Kidney tubule cell (primary cell): ENCODE data around the gene TIMM22.

Source experiments
- DNase-seq: peaks from one replicate; pipeline ENCODE4 v3.0.0-alpha.2; 2018; ENCODE audit warnings: low spot score

Gene TIMM22

DNA sequence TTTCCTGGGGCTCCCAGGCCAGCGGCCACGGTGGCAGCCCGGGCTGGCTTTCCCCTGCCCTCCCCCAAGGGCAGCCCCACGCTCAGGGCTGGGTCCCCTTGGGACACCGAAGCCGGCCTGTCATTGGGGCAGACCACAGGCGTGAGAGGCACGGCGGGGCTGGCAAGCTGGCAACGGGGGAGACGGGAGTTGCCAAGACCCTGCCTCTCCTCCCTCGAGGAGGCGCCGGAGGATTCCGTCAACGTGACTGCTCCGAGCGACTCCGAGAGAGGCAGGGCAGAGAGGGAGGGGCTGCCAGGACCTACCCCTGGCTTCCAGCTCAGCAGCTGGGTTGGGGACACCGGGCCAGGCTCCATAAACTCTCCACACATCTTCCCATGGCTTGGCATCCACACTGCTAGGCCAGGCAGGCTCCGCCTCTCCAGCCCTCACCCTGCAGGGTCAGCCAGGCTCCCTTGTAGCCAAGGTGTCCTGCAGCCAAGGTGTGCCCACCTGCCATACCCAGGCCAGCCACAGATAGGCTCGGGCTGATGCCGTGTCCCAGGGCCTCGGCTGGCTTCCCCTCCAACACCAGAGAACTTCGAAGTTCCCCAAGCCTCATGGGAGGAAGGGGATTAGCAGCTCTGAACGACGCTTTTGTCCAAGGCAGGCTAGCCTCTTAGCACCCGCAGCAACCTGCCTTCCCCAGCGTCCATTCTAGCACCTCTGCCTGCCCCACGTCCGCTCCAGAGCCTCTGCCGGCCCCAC lies 25.5 kb downstream of the TIMM22 start:
- DNase-seq = no peak

DNA sequence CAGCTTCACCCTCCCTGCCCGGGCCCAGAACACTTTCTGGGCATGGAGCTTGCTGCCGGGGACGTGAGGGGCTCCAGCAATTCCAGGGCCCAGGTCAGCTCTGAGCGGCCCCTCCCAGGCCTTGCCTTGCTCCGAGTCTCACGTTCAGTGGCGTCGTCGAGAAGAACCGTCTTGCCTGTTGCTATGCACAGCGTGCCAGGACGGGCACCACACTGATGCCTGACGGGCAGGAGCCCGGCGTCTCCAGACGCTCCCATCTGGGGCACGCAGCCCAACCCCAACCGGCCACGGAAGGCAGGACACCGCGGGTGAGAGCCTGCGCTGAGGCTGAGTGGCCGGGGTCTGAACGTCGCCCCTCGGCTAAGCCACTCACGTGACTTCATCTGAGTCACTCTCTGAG lies 27.1 kb downstream of the TIMM22 start:
- DNase-seq = no peak

DNA sequence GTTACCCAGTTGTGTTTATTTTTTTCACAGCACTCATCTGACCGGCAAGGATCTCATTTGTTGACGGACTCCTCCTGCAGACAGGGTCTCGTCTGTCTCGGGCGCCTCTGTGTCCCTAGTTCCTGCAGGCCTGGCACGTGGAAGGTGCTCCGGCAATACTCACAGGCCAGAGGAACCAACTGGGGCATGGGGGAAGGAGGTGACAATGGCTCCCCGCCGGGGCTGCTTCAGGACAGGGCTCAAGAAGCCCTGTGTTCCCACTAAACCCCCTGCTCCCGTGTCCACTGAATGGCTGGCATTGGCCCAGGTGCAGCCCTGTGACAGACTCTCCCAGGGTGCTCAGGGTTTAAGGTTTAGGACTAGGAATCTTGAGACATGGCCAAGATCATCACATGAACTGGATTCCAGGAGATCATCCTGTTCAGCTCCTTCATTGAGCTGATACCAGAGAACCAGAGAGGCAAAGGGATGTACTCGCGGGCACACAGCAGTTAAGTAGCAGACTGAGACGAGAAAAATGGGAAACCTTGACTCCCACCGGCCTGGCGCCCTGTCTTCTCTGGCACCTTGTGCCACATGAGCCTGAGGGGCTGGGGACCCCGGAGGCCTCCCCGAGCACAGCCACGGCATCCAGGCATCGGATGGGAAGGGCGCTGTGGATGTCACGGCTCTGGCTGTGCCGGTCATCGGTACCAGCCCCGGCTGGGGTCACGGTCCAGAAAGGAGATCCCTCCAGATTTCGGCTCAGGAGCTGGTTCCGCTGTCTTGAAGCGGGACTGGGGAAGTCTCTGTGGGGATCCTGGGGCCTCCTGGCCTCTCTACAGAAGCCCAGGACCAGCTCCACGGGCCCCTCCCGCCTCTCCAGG lies 29.0 kb downstream of the TIMM22 start:
- DNase-seq = no peak

DNA sequence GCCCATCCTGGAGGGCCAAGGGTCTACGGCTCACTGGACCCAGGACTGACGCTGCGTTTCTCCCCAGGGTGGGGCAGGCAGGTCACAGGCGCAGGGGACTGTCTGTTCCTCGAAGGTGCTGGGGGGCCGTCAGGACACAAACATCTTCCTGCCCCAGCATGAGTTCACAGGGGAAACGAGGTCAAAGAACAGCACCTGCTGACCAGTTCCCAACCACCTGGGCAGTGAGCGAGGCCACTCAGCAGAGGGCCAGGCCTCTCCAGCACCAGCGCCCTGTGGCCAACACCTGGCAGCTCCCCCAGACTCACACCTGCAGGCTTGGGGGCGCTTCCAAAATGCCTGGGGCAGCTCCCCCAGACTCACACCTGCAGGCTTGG lies 29.7 kb downstream of the TIMM22 start:
- DNase-seq = no peak

DNA sequence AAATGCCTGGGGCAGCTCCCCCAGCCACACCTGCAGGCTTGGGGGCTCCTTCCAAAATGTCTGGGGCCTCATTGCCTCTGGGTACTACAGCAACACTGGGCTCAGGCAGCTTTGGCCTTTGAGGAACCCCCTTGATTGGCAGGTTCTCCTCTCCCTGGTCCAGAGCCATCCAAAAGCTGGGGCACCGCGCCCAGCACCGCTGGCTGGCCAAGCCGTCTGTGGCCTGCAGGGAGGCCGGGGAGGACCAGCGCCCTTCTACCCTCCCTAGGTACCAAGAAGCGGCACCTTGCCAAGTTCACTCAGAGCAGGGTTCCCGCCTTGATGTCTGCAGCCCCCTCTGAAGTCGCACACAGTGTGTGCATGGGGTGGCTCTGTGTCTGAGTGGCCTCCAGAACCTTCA lies 30.1 kb downstream of the TIMM22 start:
- DNase-seq = no peak

DNA sequence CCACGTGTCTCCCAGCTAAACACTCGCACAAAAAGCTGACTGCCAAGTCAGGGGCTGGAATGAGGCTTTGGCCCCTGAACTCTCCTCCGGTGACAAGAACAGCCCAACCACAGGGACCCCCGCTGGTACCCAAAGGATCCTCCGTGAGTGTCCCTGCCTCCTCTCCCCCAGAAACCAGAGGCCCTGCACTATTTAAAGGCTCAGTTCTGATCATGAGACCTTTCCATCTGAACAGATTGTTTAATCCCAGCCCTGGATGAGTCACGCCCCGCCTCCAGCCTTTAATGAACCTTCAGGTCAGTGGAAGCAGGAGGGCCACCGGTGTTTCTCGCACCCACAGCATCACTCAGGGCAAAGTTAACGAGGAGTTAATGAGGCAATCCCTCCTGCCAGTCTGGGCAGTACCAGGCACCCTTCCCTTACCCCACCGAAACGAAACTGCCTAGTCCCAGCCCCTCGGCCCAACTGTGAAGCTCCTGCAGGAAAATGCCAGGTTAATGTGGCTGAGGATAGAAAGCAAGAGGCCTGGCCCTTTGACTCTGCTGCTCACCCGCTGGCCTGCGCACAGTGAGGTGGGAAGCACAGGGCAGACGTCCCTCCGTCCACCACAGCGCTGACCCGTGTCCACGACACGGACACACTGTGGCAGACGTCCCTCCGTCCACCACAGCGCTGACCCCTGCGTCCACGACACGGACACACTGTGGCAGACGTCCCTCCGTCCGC lies 32.4 kb downstream of the TIMM22 start:
- DNase-seq = peak; percentile 62

DNA sequence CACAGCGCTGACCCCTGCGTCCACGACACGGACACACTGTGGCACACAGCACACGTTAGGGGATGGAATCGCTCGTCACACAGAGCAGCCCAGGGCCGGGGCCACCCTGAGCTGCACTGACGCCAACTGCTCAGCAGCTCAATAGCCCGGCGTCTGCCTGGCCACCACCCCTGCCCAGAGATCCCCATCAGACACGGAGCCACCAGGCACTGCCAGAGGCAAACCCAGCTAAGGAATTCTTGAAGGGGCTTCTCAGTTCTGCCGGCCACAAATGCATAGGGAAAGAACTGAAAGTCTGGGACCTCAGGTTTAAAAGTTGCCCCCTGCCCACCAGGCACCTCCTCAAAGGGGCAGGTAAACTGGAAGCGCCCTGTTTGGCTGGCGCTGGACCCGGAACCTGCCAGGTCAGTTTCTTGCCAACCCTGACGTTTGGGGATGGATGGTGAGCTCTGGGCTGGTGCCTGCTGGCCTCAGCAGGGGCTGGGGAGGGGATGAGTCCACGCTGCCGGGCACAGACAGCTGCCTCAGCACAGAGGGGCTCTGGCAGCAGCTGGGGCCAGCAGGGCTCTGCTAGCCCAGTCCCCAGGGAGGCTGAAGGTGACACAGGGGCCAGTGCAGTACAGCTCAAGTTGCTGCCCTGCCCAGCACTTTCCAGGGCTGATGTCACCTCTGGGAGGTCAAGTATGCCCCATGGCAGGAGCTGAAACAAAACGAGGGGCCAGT lies 33.2 kb downstream of the TIMM22 start:
- DNase-seq = no peak

DNA sequence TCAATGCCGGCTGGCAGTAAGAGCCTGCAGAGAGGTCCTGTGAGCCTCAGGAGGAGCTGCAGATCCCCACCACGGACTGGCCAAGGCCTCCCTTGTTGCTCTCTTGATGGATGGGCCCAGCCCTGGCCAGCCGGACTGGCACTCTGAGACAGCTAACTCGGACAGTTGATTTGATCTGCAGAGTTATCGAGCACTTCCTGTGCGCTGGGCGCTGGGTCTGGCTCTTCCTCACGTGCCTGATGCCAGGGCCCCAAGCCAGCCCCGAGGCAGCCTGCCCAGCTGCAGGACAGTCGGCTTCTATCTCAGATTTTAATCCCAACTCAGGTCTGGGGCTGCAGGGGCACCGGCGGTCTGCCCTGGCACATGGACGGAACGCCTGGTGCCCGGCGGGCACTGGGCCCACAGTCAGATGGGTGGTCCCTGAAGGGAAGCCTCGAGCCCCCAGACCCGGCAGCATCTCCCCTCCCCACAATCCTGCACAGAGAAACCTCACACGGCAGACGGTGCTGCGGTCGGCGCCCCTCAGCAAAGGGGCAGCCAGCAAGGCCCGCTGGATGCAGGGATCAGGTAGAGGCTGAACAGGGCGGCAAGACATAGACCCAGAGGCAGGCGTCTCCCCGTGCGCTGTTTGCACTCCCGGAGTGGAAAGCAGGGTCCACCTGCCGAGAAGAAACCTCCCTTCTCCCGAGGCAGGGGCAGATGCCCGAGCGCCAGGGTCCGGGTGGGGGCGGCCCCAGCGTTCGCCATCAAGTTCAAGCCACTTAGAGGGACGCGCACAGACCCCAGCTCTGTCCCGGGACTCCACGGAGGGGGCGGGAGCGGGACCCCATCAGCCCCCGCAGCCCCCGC lies 34.0 kb downstream of the TIMM22 start:
- no peak for DNase-seq

DNA sequence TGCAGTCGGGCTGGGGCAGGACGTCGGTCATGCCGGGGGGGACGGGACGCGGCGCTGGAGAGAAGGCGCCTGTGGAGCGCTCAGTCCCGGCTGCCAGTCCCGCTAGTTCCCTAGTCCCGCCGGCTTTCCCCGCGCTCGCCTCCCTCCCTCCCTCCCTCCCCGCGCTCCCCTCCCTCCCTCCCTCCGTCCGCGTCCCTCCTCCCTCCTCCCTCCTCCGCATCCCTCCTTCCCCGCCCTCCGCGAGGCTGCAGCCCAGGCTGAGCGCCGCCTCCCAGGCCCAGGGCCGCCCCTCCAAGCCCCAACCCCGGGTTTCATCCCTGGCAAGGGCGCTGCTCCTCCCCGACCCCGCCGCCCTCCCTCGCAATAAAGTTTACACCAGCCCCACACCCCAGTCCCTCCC lies 34.8 kb downstream of the TIMM22 start:
- DNase-seq = no peak

DNA sequence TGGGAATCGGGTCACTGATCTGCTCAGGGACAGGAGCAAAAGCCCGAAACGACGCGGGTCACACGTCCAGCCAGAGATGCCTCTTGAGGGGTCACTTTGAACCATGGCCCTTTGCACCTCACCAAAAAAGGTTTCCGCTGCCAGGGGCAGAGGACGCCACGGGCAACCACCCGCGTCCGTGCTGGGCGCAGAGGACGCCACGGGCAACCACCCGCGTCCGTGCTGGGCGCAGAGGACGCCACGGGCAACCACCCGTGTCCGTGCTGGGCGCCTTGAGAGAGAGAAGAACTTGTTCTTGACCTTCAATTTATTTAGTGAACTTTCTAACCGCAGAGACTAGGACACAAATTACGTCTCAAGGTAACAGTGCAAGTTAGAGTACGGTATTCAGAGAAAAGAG lies 35.5 kb downstream of the TIMM22 start:
- no peak for DNase-seq

DNA sequence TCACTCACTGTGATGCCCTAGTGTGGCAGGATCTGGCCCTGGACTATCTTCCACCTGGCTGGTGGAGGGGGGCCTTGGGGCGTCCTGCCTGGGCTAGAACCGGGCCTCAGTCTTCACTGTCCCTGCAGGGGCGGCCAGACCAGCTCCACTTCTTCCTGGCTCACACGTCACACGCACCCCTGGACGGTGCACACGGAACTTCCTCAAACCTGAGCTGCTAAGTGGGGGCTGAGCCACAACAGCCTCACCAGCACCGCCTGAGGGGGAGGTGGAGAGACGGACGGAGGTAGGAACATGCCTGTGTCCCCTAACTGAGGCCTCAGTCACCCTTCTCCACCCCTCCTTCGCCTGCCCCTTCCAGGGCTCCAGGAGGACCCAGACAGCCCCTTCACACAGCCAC lies 36.6 kb downstream of the TIMM22 start:
- DNase-seq = no peak

DNA sequence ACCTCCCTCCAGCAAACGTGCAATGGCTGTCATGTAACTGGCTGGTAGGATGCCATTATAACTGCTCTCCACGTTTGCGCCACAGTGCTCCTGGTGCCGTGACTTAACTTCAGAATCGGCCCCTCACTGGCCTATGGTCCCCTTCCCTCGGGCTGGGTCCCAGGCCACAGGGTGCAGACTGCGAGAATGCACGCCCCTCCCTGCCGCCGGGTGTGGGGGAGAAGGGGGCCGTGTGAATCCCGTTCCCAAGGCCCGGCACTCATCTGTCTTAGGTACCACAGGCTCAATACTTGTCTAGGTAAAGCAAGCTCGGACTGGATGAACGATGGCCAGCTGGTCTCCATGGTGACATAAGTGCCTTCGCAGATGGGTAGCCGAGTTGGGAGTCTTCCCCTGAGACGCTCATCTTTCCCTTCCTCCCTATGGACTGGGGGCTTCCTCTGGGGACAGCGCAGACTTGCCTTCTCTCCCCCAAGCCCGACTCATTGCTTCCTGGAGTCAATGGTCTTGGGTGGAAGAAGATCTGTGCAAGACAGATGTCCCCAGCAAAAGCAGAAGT lies 37.8 kb downstream of the TIMM22 start:
- DNase-seq = no peak

DNA sequence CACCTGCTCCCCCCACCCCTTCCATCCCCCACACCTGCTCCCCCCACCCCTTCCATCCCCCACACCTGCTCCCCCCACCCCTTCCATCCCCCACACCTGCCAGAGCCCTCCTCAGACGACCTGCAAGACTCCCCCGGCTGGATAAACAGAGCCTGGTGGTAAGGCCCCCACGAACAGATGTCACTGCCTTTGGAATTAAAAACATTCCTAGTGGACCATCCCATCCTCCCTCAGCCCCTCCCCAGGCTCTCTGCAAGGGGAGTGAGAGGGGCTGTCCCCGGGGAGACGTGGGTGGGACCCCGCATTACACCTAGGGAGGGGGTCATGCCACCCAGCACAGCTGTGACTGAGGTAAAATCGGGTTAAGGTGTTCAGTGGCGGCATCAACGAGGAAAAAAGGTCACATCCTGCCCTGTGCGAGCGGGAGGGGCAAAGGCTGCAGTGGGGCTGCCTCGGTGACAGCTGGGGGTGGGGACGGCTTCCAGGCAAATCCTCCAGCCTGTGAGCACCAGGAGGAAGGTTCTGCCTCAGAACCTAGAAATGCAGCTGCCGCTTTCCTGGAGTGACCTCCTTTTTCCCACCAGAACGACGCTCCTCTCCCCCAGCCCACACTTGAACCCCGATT lies 38.7 kb downstream of the TIMM22 start:
- no peak for DNase-seq

DNA sequence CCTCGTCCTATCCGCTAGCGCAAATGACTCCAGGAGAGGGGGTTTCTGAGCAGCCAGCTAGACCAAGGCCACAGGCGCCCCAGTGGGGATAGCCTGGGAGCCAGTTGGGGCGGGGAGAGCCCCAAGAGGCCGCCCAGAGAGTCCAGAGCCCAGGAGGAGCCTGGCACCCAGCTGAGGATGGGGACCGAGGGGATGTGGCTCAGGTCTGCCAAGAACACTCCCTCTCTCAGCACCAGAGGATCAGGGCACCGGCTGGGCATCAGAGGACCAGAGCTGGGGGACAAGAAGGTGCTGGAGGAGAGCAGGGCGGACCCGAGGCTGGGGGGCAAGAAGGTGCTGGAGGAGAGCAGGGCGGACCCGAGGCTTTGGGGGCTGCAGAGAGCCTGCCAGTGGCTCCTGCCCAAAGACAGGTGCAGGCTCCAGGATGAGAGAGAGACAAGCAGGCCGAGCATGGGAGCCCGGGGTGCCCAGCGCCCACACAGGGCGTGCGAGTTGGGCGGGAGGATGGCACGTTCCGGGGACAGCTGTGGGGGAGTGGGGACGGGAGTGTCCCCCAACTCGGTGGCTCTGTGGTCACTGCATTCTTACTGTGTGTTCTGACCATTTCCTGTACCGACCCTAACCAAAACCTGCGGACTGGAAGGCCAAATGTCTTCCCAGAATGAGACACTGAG lies 39.4 kb downstream of the TIMM22 start:
- DNase-seq = no peak

DNA sequence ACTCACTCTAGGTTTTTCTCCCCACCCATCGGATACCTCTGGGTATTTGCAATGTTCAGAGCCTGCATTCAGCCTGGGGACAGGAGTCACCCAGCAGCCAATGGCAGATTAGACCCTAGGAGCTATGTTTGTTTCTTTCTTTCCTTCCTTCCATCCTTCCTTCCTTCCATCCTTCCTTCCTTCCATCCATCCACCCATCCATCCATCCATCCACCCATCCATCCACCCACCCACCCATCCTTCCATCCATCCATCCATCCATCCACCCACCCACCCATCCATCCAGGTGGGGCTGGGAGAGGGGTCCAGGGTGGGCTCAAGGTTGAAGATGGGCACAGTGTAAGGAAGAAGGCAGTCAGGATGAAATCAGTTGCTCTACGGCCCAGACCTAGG lies 39.9 kb downstream of the TIMM22 start:
- DNase-seq = no peak

DNA sequence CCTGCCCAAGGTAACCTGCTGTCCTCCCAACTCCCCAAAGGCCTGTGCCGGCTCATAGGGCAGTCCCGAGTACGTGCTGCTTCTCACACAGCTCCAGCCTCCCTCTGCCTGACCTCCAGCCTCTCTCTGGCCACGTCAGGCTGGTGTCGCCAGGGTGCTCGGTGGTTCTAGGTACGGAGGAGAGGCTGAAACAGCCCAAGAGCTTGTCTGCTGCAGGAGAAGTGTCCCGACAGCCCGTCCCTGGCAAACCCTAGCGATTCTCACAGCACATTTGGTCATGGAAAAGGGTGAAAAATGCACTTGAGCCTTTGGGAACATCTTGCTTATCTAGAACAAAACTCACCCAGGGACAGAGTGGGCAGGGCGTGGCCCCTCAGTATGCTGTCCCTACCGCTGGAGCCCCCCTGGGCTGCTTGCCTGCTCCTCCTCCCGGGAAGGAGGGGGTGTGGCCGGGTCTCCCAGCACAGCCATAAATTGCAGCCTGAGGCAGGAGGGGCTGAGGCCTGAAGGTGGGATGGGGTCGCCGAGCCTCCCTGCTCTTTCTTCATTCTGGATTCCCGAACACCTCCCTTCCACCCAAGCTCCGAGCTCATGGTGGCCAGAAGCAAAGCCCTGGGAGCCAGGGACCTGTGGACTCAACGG lies 40.4 kb downstream of the TIMM22 start:
- no peak for DNase-seq

DNA sequence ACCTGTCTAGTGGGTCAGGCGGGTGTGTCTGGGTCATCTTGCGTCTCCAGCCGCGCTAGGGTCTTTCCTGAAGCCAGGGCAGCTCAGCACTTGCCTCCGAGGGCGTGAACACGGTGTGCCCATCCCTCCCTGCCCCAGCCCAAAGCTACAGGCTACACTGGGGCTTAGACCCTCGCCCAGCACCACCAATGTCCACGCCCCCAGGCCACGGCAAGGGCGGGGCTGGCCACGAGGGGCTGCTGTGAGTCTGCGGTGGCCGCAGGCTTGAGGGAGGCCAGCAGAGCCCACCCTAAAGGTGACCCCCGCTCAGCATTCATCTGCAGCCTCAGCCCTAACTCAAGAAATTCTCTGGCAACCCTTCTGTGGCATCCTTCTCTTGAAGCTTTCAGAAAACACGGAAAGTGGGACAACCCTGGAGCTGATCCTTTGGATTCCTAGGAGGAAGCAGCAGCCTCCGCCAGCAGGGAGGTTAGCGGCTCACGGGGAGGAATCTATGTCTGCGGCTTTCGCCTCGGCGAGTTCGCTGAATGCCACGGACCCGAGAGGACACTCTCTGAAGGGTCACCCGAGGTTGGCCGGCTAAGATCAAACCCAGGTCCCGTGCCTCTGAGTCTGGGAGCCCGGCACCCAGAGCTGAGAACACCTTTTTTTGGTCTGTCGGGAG lies 41.7 kb downstream of the TIMM22 start:
- no peak for DNase-seq

DNA sequence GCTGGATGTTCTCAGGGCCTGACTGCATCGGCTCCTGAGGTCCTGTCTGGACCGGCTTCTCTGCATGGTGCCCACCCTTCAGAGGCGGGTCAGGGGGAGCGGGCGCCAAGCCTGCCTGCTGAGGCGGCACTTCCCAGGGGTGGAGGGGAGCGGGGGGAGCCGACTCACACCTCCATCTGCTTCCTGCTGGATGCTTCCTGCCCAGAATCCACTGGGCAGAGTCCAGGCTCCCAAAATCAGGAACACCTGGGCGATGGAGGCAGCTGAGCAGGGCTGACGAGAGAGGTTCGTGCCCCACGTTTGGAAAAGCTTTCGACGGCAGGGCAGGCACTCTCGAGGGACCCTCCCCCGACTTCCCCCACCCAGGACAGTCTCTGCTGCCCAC lies 42.2 kb downstream of the TIMM22 start:
- no peak for DNase-seq
